Skin epidermis (tissue), 12 donors: ENCODE measurements around the gene SYT11.
A peak's percentile ranks its signal among the peaks of the same experiment; 100 is the strongest.

Experiments used
- H3K27ac ChIP-seq, 21 experiments: fragments of 200-600 bp; sonication (generic) in 11 of 21; one replicate each; pipeline ENCODE4 v1.5.0; 2020; ENCODE audit warnings: mild to moderate bottlenecking in 3 of 21, inconsistent platforms in 2 of 21, moderate library complexity in 2 of 21
- H3K4me3 ChIP-seq, 7 experiments: fragments of 200-600 bp; sonication (generic) in 2 of 7; one replicate each; pipeline ENCODE4 v1.5.0; 2020; ENCODE audit warnings: inconsistent platforms in 2 of 7, mild to moderate bottlenecking in 2 of 7, moderate library complexity in 1 of 7

Gene SYT11

GRCh38 chr1:155859881-155860871, 809 bp downstream of the SYT11 start:
- H3K27ac ChIP-seq = peak overlapping the region in 20 of 21 experiments; percentile 25 to 86 (median 71)
- H3K4me3 ChIP-seq = peak overlapping the region; percentile 3 to 40 (median 28)

DNA sequence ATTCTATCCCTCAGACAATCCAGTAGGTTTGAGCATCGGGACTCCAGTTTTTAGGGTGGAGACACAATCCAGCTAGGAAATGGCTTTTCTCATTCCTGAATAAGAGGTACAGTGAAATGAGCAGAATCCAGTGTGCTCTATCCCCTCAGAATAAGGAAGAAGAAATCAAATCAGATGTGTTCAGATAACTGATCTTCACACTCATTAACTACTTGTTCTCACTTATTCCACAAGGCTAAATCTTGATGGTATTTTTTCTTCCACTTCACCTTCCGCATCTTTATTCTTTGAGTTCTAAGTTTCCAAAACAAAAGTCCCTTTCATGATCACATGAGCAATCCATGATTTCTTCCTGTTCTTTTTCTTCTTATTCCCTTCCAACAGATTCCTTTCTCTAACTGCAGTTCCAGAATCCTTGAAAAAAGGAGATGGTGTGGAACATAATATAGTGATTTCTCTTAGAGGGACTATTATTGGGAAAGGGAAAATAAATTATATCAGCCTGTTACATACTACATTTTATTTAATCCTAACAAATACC, 1.7 kb downstream of the SYT11 start:
- peak overlapping the region in 1 of 7 experiments; percentile 28 for H3K4me3 ChIP-seq
- peak overlapping the region in 20 of 21 experiments; percentile 25 to 86 (median 71) for H3K27ac ChIP-seq

DNA sequence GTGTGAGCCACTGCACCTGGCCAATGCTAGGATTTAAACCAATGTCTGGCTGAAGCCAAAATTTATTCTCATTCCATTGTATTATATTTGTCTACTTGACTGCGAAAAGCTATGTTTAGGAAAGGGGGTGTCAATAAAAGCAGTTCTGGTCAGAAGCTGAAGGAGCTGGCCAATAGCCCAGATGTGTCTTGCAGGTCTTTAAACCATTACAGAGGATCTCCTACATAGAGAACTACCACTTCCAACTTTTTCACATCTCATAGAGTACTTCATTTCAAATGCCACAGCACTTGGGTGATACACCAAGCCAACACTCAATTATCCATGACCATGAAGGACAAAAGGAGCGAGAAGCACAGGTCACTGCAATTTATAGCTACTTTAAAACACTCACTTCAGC, 2.5 kb downstream of the SYT11 start:
- H3K4me3 ChIP-seq = no peak overlapping the region
- no peak overlapping the region for H3K27ac ChIP-seq

GRCh38 chr1:155864393-155864792, 5.0 kb downstream of the SYT11 start:
- Histone ChIP-seq H3K27ac (no peak overlapping the region), H3K4me3 (no peak overlapping the region)

DNA sequence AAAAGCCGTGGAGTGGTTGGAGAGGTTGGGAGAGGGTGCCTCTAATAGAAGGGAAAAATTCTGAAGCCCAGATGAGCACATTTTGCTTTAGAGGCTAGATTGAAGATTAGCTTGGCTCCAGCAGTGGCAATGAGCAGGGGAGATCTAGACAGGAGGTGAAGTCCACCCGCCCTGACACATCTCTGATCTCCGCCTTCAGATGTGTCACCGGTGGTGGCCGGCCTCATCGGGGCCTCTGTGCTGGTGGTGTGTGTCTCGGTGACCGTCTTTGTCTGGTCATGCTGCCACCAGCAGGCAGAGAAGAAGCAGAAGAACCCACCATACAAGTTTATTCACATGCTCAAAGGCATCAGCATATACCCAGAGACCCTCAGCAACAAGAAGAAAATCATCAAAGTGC, 8.4 kb downstream of the SYT11 start:
- no peak overlapping the region for H3K27ac ChIP-seq
- no peak overlapping the region for H3K4me3 ChIP-seq

GRCh38 chr1:155871390-155871789, 12.0 kb downstream of the SYT11 start:
- H3K27ac ChIP-seq = peak overlapping the region in 1 of 21 experiments; percentile 20

DNA sequence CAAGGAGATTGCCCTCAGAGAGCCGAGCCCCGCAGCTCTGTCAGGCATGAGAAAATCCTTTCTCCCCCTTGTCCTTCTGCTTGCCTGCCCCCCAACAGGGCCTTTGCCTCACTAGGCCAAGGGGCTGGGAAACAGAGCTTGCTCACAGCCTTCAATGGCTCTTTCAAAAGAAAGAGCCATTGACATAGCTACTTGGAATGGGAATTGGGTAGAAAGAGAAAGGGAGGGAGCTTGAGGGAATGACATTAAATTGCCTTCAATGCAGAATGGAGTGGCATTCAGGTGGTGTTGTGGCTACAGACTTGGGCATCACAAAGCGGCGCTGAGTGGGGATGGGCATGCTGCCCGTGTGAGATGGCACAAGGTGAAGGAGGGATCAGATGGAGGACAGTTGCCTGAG, 13.2 kb downstream of the SYT11 start:
- H3K4me3 ChIP-seq = no peak overlapping the region

More at GRCh38 chr1:155871390-155871789, 12.0 kb downstream of the SYT11 start:
- H3K4me3 ChIP-seq = no peak overlapping the region

GRCh38 chr1:155873860-155874259, 14.5 kb downstream of the SYT11 start:
- Histone ChIP-seq H3K4me3 (no peak overlapping the region), H3K27ac (no peak overlapping the region)

More for the DNA sequence above, 13.2 kb downstream of the SYT11 start:
- H3K27ac ChIP-seq = no peak overlapping the region

DNA sequence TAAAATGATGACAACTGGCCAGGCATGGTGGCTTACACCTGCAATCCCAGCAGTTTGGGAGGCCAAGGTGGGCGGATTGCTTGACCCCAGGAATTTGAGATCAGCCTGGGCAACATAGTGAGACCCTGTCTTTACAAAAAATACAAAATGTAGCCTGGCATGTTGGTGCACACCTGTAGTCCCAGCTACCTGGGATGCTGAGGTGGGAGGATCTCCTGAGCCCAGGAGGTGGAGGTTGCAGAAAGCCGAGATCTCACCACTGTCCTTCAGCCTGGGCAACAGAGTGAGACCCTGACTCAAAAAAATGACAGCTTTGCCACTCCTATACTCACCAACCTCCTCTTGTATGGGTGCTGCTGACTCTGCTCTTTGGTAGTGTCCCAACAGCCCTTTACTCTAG, 18.6 kb downstream of the SYT11 start:
- H3K27ac ChIP-seq = no peak overlapping the region
- no peak overlapping the region for H3K4me3 ChIP-seq

- Histone ChIP-seq H3K4me3 (no peak overlapping the region), H3K27ac (no peak overlapping the region)
Measured at GRCh38 chr1:155880251-155880650, 20.9 kb downstream of the SYT11 start.

GRCh38 chr1:155880950-155881349, 21.6 kb downstream of the SYT11 start:
- no peak overlapping the region for H3K4me3 ChIP-seq
- no peak overlapping the region for H3K27ac ChIP-seq

- no peak overlapping the region for H3K4me3 ChIP-seq
- no peak overlapping the region for H3K27ac ChIP-seq
Measured at GRCh38 chr1:155882235-155882634, 22.9 kb downstream of the SYT11 start.

DNA sequence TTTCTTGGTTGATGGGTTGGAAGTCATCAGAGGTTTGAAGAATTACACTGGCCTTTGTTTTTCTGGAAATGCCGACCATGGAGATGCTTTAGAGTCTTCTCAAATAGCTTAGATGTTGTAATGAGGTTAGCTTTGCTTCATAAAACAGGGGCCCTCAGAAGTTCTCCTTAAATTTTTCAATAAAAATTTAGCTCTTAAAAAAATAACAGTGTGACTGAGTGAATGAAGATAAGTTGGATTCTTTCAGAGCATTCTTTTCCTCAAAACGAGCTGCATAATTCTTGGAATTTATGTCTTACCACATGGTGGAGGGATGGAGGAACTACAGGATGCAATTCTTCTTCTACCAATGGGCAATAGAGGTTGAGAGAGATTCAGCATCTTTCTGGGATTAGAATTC, 23.4 kb downstream of the SYT11 start:
- H3K27ac ChIP-seq = no peak overlapping the region
- H3K4me3 ChIP-seq = no peak overlapping the region

DNA sequence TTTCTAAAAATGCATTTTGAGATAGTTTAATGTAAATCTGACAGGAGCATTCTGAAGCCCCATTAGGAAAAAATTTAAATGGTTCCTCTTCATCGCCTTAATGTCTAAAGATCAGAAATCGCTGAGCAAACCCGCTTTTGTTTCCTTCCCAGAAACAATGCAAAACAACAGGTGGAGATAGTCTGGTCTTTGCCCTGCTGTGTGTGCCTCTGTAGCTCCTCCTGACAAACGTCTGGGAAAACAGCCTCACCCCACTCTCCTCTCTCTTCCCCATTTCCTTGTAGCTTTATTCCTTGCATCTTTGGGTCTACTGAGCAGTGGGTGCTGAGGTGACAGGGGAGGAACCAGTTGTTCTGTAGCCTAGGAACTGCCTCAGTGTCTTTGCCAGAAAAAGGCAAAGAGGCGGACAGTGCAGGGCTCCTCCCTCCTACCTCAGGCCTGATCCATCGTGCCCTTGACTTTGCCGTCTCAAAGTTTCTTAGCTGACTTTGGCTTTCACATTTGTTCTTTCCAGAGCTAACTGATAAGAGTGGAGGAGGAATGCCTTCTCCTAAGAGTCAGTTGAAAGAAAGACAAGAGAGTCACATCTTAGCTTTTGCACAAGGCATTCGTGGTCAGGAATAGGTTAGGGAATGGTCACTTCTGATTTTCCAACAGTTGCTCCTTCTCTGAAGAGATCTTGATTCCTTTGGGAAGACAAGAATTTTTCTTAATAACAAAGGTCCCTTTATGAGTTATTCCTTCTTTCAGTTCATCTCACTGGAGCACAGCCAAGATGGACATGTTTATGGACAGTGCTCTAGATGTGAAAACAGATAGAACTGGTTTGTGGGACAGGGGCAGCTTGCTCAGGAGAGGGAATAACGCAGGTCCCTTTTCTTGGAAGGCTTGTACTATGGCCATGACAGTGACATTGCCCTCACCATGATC, 24.9 kb downstream of the SYT11 start:
- Histone ChIP-seq H3K27ac (peak overlapping the region in 1 of 21 experiments; percentile 27), H3K4me3 (no peak overlapping the region)

DNA sequence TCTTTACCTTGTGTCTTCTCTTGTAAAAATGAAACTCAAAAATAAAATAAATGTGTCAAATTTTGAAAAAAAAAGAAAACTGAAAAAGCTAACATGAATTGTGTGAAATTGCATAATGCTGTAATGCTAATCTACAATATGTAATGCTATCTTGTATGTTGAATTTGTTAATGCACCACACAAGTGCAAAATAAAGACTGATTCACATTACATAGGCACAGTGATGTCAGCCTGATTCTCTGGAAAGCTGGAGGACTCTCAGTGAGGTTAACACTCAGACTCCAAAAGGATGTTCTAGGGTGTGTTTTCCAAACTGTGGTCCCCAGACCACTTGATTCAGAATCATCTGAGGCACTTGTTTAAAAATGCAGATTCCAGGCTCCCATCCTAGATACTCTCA, 25.6 kb downstream of the SYT11 start:
- Histone ChIP-seq H3K27ac (no peak overlapping the region), H3K4me3 (no peak overlapping the region)

- H3K27ac ChIP-seq = no peak overlapping the region
- H3K4me3 ChIP-seq = no peak overlapping the region
Measured at GRCh38 chr1:155888481-155888880, 29.1 kb downstream of the SYT11 start.

GRCh38 chr1:155889566-155889965, 30.2 kb downstream of the SYT11 start:
- Histone ChIP-seq H3K27ac (no peak overlapping the region), H3K4me3 (no peak overlapping the region)

- no peak overlapping the region for H3K4me3 ChIP-seq
- no peak overlapping the region for H3K27ac ChIP-seq
Measured at GRCh38 chr1:155890251-155890650, 30.9 kb downstream of the SYT11 start.

DNA sequence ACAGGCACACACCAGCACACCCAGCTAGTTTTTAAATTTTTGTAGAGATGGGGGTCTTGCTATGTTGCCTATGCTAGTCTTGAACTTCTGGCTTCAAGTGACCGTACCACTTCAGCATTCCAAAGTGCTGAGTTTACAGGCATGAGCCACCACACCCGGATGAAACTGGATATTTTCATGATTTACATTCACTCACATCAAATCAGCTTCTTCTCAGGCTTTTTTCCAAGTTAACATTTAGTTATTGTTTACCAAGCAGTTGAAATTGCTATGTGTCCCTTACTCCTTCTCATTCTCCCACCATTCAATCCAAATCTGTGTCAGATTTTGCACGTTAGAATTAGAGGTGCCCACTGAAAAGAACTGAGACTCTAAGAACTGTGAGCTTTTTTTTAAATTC, 33.4 kb downstream of the SYT11 start:
- no peak overlapping the region for H3K4me3 ChIP-seq
- peak overlapping the region in 18 of 21 experiments; percentile 6 to 87 (median 56) for H3K27ac ChIP-seq
